Hematopoietic multipotent progenitor cell (in vitro differentiated cells): ENCODE data around the gene CNGA4. TPM values are rescaled to one million over a fixed set of nuclear protein-coding genes. Genes with fewer than 3 reads are reported as not detected.
"Not testable (repeated sequence)": the region's sequence is repeated elsewhere in the genome, so short reads cannot be mapped to it uniquely, and the experiment has no call there.

Experiments
- DNase-seq, 3 donors: peaks; one replicate each; pipeline ENCODE4 v3.0.0-alpha.2; 2011 to 2015; ENCODE audit warnings: low read depth in 2 of 3, low spot score in 2 of 3
- total RNA-seq: library from RNA; depleted of rRNA; stranded (reverse); fragments of >200 nt; gene quantifications from one replicate; pipeline ENCODE4 v1.2.3, GENCODE V29; 2012

Gene CNGA4
- total RNA-seq, 1 donor = 0.27 TPM

- no peak for DNase-seq
These were observed 14.5 kb upstream of the CNGA4 start for GRCh38 chr11:6224421-6224820.

DNA sequence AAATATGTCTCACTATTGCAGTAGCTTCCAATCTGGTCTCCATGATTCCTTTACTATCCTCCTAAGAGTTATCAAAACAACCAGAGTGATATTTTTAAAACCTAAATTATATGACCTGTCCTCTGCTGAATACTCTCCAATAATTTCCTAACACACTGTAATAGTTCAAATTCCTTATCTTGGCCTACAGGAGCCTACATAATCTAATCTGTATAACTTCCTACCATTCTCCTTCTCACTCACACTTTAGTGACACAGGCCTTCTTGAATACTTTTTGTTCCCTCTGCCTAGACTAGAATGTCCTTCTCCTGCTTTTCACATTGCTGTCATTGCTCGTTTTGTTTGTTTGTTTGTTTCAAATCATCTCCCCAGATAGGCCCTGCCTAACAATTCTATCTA is 13.9 kb upstream of the CNGA4 start:
- no peak for DNase-seq

- peak in 1 of 3 donors; percentile 16 for DNase-seq
These were observed 13.0 kb upstream of the CNGA4 start for GRCh38 chr11:6225896-6226295.

- no peak for DNase-seq
These were observed 10.4 kb upstream of the CNGA4 start for GRCh38 chr11:6228520-6228919.

GRCh38 chr11:6229911-6230310 is 9.0 kb upstream of the CNGA4 start:
- peak in 1 of 3 donors; percentile 18 for DNase-seq

DNA sequence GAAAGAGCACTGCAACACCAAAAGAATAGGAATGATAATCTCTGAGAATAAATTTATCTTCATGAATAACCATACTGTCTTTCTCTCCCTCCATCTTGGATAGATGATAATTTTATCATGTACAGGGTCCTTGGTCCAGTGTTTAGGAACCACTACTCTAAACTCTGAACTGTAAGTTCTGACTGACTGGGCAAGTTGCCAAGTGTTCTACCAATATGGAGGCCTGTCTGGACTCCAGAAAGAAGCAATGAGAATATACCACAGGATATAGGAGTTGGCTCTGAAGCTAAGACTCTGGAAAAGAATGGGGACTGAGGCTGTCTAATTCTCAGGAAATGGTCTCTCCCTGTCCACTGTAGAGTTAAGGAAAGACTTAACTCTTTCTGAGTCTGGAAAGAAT is 6.0 kb upstream of the CNGA4 start:
- DNase-seq = no peak

DNA sequence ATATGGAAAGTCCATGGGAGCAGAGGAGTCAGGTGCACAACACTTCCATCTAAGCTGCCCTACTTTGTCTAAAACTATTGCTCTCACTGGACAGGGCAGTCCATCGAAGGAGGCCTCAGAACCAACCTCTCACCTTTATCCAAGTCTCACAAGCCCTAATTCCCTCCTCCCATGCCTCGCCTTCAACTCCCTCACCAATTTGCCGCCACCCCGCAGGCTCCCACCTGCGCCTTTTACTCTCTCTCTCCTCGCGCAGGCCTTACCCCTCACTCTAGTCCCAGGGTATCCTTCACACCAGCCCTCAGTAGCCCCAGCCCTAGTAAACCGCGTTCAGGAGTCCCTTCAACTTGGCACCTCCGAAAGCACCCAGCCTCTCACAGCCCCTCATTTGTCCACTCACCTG is 4.9 kb upstream of the CNGA4 start:
- no peak for DNase-seq

- peak; percentile 95 to 100 (median 100) for DNase-seq
These were observed 4.3 kb upstream of the CNGA4 start, which contains the start of gene FHIP1B for GRCh38 chr11:6234387-6235107. TSS of gene FHIP1B (minus strand) at chr11:6234636. CDS start at chr11:6224516, 10,120 bp downstream.

- no peak for DNase-seq
These were observed 1.6 kb upstream of the CNGA4 start for GRCh38 chr11:6237266-6237665.

GRCh38 chr11:6237761-6238302 is 1.1 kb upstream of the CNGA4 start:
- DNase-seq = no peak

DNA sequence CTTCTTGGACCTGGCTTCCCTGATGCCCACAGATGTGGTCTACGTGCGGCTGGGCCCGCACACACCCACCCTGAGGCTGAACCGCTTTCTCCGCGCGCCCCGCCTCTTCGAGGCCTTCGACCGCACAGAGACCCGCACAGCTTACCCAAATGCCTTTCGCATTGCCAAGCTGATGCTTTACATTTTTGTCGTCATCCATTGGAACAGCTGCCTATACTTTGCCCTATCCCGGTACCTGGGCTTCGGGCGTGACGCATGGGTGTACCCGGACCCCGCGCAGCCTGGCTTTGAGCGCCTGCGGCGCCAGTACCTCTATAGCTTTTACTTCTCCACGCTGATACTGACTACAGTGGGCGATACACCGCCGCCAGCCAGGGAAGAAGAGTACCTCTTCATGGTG is 1.2 kb downstream of the CNGA4 start:
- no peak for DNase-seq

GRCh38 chr11:6240781-6241180 is 1.9 kb downstream of the CNGA4 start:
- no peak for DNase-seq

GRCh38 chr11:6241316-6241715 is 2.4 kb downstream of the CNGA4 start:
- DNase-seq = no peak

- no peak for DNase-seq
These were observed 6.6 kb downstream of the CNGA4 start for GRCh38 chr11:6245536-6245935.

- no peak for DNase-seq
These were observed 9.4 kb downstream of the CNGA4 start for GRCh38 chr11:6248248-6248647.

DNA sequence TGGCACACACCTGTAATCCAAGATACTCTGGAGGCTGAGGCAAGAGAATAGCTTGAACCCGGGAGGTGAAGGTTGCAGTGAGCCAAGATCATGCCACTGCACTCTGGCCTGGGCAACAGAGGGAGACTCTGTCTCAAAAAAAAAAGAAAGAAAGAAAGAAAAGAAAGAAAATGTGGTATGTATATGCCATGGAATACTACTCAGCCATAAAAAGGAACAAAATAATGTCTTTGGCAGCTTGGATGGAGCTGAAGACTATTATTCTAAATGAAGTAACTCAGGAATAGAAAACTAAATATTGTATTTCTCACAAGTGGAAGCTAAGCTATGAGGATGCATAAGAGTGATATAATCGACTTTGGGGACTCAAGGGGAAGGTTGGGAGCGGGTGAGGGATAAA is 10.0 kb downstream of the CNGA4 start:
- DNase-seq = not testable (repeated sequence)

DNA sequence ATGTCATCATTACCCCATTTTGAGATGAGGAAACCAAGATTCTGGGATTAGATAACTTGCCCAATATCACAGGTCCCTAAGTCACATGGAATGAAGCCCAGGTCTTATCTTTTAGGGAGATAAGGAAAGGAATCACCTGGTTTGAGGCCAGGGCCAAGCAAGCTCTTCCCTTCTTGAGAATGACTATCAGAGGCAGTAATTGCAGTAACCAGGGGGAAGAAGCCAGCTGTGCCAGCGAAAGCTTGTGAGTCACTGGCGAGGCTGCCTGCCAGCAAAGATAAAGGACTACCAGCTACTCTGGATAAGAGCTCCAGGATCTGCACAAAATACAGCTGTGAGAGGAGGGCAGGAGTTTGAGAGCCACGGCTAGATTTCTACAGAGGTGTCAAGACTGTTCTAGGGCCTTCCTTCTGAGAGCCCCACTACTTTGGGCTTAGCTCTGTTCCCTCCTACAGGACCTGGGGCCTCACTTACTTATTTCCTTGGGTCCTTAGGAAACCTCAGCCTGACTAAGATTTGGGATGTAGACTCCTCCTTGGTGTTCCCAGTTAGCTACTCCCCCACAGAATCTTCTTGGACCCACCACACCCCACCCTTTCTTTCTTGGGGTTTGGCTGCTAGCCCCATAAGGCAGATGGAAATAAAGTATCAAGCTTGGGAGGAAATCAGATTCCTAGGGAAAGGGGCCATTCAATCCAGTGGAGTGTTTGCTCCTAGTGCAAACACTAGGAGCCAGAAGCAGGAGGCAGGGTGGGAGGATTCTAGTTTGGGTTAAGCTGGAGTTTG is 11.1 kb downstream of the CNGA4 start:
- peak in 2 of 3 donors; percentile 56 to 73 for DNase-seq

GRCh38 chr11:6251120-6251733 is 12.3 kb downstream of the CNGA4 start:
- peak; percentile 16 to 30 (median 24) for DNase-seq

DNA sequence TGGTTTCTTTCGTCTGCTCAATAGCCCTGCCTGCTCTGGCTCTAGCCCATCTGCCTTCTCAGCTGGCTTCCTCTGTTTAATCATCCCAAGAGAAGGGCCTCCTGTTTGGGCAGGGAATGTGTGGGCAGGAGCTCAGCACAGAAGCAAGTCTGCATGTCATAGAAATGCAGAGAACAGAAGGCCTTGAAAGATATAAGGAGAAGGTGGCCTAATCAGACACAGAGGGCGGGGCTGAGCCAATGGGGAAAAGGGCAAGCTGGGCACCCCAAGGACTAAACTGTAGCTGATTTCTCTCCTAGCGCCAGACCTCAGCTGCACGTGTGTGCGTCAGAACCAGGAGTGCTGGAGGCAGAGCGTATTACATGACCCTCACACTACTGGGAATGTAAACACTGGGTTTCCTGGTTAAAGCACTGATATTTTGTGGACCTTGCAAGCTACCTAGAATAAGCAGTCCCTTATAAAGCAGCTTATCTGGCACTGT is 13.1 kb downstream of the CNGA4 start:
- peak in 1 of 3 donors; percentile 23 for DNase-seq

DNA sequence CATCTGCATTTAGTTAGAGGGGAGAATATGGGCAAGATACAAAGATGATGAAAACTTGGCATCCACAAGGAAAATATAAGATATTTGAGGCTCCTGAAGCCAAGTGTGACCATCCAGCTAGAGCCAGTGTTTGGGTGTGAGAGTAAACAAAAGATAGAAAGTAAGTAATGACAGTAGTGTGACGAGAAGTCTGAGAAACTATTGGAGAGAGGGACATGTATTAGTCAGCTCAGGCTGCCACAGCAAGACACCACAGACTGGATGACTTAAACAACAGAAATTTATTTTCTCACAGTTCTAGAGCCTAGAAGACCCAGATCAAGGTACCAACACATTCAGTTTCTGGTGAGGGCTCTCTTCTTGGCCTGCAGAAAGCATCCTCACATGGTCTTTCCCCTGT is 14.3 kb downstream of the CNGA4 start:
- no peak for DNase-seq

DNA sequence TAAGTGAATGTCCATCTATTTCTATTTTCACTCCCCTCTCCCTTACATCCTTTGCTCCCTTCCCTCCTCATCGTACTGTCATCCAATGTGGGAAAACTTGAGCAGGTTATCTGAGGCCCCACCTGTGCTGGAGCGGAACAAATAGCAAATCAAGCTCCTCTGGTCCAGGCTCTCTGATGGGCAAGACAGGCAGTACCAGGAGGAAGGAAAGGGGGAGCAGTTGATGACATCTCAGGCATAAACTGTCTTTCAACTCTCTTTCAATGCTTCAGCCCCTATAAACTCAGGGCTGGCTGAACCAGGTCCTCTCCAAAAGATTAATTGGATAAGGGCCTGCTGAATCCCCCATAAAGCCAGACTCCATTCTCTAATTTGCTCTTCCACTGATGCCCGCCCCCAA is 19.3 kb downstream of the CNGA4 start:
- no peak for DNase-seq
